Measurements from ENCODE around the gene CDH23. TPM values are rescaled to one million over a fixed set of nuclear protein-coding genes. Genes with fewer than 3 reads are reported as not detected.

Gene CDH23
- total RNA-seq, 1 donor from 2014 or later, result 0.29 TPM

DNA sequence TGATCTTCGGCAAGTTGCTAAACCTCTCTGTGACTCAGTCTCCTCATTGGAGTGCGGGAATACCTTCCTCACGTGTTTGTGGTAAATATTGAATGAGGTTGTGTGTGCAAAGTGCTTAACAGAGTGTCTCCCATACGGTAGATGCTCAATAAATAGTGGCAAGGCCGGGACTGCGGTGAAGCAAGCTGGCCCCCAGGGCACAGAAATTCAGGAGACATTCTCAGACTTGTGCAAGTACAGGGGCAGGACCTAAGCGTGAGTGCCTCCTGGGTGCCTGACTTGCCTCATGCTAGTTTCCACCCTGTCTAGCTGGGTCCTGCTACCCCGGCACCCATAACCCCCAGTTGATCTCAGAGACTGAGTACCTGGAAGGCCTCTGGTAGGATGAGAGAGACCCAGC, 97.8 kb downstream of the CDH23 start:
- Mint-ChIP-seq H3K27me3 (peaks cover 3% of the 10 kb centered on the region), H3K36me3 (ENCODE audit: low read depth) (no peaks in the 10 kb centered on the region), H3K27ac (peak overlapping the region; percentile 66), H3K4me3 (peak overlapping the region; percentile 6), H3K9me3 (peaks cover 4% of the 10 kb centered on the region), H3K4me1 (peaks cover 28% of the 10 kb centered on the region)
- CTCF ChIA-PET, result no interaction called here
- intact Hi-C loops (cut with micrococcal nuclease), result no loop called here
- TF ChIP-seq, protein P1, sequence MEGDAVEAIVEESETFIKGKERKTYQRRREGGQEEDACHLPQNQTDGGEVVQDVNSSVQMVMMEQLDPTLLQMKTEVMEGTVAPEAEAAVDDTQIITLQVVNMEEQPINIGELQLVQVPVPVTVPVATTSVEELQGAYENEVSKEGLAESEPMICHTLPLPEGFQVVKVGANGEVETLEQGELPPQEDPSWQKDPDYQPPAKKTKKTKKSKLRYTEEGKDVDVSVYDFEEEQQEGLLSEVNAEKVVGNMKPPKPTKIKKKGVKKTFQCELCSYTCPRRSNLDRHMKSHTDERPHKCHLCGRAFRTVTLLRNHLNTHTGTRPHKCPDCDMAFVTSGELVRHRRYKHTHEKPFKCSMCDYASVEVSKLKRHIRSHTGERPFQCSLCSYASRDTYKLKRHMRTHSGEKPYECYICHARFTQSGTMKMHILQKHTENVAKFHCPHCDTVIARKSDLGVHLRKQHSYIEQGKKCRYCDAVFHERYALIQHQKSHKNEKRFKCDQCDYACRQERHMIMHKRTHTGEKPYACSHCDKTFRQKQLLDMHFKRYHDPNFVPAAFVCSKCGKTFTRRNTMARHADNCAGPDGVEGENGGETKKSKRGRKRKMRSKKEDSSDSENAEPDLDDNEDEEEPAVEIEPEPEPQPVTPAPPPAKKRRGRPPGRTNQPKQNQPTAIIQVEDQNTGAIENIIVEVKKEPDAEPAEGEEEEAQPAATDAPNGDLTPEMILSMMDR (IDR thresholded peaks at IDR 0.05), result no peak
- POLR2A ChIA-PET, result no interaction called here
- DNase-seq, result no peak
- no peak for ATAC-seq (ENCODE audit: low read depth)

- H3K9me3 Mint-ChIP-seq, result no peaks in the 10 kb centered on the region
- ATAC-seq (ENCODE audit: low read depth) (peak; percentile 95), DNase-seq (no peak)
- ChIA-PET POLR2A (no interaction called here), CTCF (no interaction called here)
- no peaks in the 10 kb centered on the region for H3K36me3 Mint-ChIP-seq (ENCODE audit: low read depth)
- peak overlapping the region; percentile 6 for H3K4me3 Mint-ChIP-seq
- peak overlapping the region; percentile 66 for H3K27ac Mint-ChIP-seq
- TF ChIP-seq, protein P1 (IDR thresholded peaks at IDR 0.05), result no peak
- H3K27me3 Mint-ChIP-seq, result peaks cover 3% of the 10 kb centered on the region
- H3K4me1 Mint-ChIP-seq, result peaks cover 28% of the 10 kb centered on the region
- intact Hi-C loops (cut with micrococcal nuclease), result loop anchor here (5.0 kb wide), 1 partner anchor 98 kb away; the partner anchor contains the start of gene CDH23
Measured at GRCh38 chr10:71494980-71495381, 98.3 kb downstream of the CDH23 start.

DNA sequence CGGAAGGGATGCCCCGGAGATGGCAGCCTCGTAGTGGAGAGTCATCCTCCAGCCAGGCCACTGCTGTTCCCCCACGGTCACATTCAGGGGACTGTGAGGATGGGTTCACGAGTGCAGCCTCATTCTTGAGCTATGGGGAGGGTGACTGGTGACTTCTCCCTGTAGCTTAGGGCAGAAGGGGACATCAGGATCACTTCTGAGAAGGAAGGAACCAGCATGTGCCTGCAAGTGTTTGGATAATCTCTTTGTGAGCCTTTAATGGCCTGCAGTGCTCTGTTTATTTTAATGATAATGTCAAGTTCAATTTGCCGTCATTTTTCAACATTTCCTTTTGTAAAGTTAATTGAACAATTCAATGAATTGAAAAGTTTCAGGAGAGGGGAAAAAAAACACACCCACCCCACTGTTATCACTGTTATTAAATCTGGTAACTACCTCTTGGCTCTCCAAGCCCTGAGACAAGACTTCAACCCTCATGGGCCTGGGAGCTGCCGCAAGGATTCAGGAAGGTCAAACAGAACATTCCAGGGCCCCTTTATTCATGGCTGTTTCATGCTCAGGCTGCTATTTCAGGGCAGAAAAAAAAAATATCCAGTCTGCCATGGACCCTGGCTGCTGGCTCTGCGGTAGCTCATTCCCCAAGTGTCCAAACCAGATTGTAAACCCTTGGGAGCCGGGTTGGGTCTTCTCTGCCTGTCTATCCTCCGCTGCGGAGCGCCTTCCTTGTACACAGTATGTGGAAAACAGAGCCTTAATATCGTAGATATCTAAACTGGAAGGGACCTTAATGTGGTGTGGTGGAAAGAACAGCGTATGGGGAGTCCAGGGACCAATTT, 100.4 kb downstream of the CDH23 start:
- POLR2A ChIA-PET, result no interaction called here

DNA sequence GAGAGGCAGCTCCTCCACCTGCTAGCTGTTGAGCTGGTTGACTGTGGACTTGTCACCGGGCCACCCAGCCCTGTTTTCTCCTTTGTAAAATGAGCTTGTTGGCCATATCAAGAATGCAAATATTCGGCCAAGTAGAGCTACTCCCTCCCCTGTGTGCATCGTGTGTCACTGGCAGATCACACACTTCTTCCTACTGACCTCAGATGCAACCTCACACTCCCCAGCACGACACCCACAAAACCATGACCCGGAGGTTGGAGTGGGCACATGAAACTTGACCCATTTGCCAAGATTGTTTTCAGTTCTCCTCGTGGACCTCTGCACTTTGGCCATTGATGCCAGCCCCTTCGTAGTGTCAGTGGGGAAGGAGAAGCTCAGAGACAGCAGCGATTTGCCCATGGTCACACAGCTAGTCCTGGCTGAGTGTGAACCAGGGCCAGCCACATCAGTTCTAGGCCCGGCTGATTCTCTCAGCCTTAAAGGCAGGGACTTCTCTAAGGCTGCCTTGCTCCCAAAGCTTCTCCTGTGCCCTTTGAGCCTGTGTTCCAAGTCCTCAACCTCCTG, 101.1 kb downstream of the CDH23 start:
- intact Hi-C loops (cut with micrococcal nuclease), result loop anchor here (5.0 kb wide), 1 partner anchor 101 kb away; the partner anchor contains the start of gene CDH23
- TF ChIP-seq, protein P1 (IDR thresholded peaks at IDR 0.05), result no peak
- ChIA-PET POLR2A (no interaction called here), CTCF (no interaction called here)
- DNase-seq, result no peak
- Mint-ChIP-seq H3K9me3 (no peaks in the 10 kb centered on the region), H3K27ac (no peak overlapping the region), H3K4me3 (no peak overlapping the region), H3K4me1 (peaks cover 27% of the 10 kb centered on the region), H3K27me3 (peaks cover 3% of the 10 kb centered on the region), H3K36me3 (ENCODE audit: low read depth) (no peaks in the 10 kb centered on the region)
- ATAC-seq (ENCODE audit: low read depth), result no peak

More for the DNA sequence above, 100.4 kb downstream of the CDH23 start:
- H3K27me3 Mint-ChIP-seq, result peaks cover 3% of the 10 kb centered on the region
- no peak for DNase-seq
- no peaks in the 10 kb centered on the region for H3K36me3 Mint-ChIP-seq (ENCODE audit: low read depth)
- peaks cover 28% of the 10 kb centered on the region for H3K4me1 Mint-ChIP-seq
- CTCF ChIA-PET, result interaction anchor here (1.5 kb wide), 1 partner anchor 184 kb away, joined by 5 read pairs; no protein-coding TSS in a partner anchor
- no peak for ATAC-seq (ENCODE audit: low read depth)
- no peaks in the 10 kb centered on the region for H3K9me3 Mint-ChIP-seq
- no peak overlapping the region for H3K4me3 Mint-ChIP-seq
- intact Hi-C loops (cut with micrococcal nuclease), result loop anchor here (5.0 kb wide), 1 partner anchor 100 kb away; the partner anchor contains the start of gene CDH23
- TF ChIP-seq, protein P1 (IDR thresholded peaks at IDR 0.05), result no peak
- no peak overlapping the region for H3K27ac Mint-ChIP-seq

DNA sequence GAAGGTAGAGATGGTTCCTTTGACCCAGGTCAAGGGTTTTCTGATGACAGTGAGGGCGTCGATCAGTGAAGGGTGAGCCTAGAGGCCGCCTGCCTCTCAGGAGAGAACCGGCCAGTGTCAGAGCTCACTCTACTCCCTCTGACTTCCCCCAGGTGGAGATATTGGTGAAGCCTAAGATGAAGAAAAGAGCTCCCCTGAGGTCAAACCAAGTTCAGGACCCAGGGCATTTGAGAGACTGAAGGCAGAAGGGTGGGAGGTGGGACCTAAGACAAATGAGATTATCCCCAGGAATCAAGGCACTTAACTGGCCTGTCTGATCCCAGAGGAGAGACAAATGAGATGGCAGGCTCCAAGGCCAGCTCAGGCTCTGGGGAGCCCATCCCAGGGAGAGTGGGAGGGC, 104.7 kb downstream of the CDH23 start:
- Mint-ChIP-seq H3K27me3 (peaks cover 12% of the 10 kb centered on the region), H3K36me3 (ENCODE audit: low read depth) (no peaks in the 10 kb centered on the region), H3K4me3 (no peak overlapping the region), H3K4me1 (no peaks in the 10 kb centered on the region), H3K27ac (no peak overlapping the region), H3K9me3 (peaks cover 2% of the 10 kb centered on the region)
- TF ChIP-seq, protein P1 (IDR thresholded peaks at IDR 0.05), result no peak
- no peak for DNase-seq
- POLR2A ChIA-PET, result no interaction called here
- ATAC-seq (ENCODE audit: low read depth), result no peak
- CTCF ChIA-PET, result no interaction called here
- intact Hi-C loops (cut with micrococcal nuclease), result no loop called here

Measured in activated B cell treated with CpG ODN at 0.5 μM for 24 hours (primary cell).